HG03039 (cell line): ENCODE data around the gene LARP1B.
"Not testable (repeated sequence)": the region's sequence is repeated elsewhere in the genome, so short reads cannot be mapped to it uniquely, and the experiment has no call there.

Experiments used
- ATAC-seq: cut with Tn5 transposase; IDR thresholded peaks from one replicate; pipeline ENCODE4 v1.9.1; 2021; ENCODE audit warnings: mild to moderate bottlenecking, moderate library complexity; ENCODE audit not compliant: unreplicated experiment

LARP1B gene

GRCh38 chr4:128060699-128061565, at the start of gene LARP1B:
Gene LARP1B (plus strand): TSS chr4:128061312. CDS start chr4:128074952, 13,640 bp downstream.
- ATAC-seq = peak; percentile 91

- ATAC-seq = no peak
Observed at GRCh38 chr4:128025319-128025718, 35.8 kb upstream of the LARP1B start.

GRCh38 chr4:128029907-128030306, 31.2 kb upstream of the LARP1B start:
- no peak for ATAC-seq

GRCh38 chr4:128031756-128032384, 29.2 kb upstream of the LARP1B start:
- ATAC-seq = no peak

GRCh38 chr4:128039568-128039967, 21.5 kb upstream of the LARP1B start:
- no peak for ATAC-seq

- not testable (repeated sequence) for ATAC-seq
Observed at GRCh38 chr4:128047019-128047418, 14.1 kb upstream of the LARP1B start.

- not testable (repeated sequence) for ATAC-seq
Observed at GRCh38 chr4:128047514-128047913, 13.6 kb upstream of the LARP1B start.

- not testable (repeated sequence) for ATAC-seq
Observed at GRCh38 chr4:128051229-128051628, 9.9 kb upstream of the LARP1B start.

- not testable (repeated sequence) for ATAC-seq
Observed at GRCh38 chr4:128054907-128055306, 6.2 kb upstream of the LARP1B start.

- not testable (repeated sequence) for ATAC-seq
Observed at GRCh38 chr4:128055441-128056206, 5.5 kb upstream of the LARP1B start.

GRCh38 chr4:128056396-128056795, 4.7 kb upstream of the LARP1B start:
- ATAC-seq = no peak

- no peak for ATAC-seq
Observed at GRCh38 chr4:128060121-128060698, 902 bp upstream of the LARP1B start.

- ATAC-seq = peak; percentile 25
Observed at GRCh38 chr4:128061566-128062536, 739 bp downstream of the LARP1B start.

GRCh38 chr4:128066453-128066820, 5.3 kb downstream of the LARP1B start:
- ATAC-seq = not testable (repeated sequence)

GRCh38 chr4:128068918-128069317, 7.8 kb downstream of the LARP1B start:
- ATAC-seq = no peak

GRCh38 chr4:128076464-128076863, 15.4 kb downstream of the LARP1B start:
- ATAC-seq = no peak

GRCh38 chr4:128095293-128095692, 34.2 kb downstream of the LARP1B start:
- not testable (repeated sequence) for ATAC-seq

GRCh38 chr4:128107766-128108165, 46.7 kb downstream of the LARP1B start:
- no peak for ATAC-seq

GRCh38 chr4:128123036-128123435, 61.9 kb downstream of the LARP1B start:
- ATAC-seq = no peak

- ATAC-seq = no peak
Observed at GRCh38 chr4:128130621-128131020, 69.5 kb downstream of the LARP1B start.
